Tibial artery (tissue), 4 donors: ENCODE measurements around the gene CFAP100.

Experiments
- DNase-seq, 2 donors: peaks; one replicate each; pipeline ENCODE4 v3.0.0-alpha.2; 2019
- H3K27ac ChIP-seq, 2 donors: fragments of 200-600 bp; sonication (generic) in 1 of 2; 1 replicate in 1 of 2; 2 replicates in 1 of 2; pipeline ENCODE4 v1.5.1; 2018 to 2019; ENCODE audit warnings: mild to moderate bottlenecking in 1 of 2
- H3K27me3 ChIP-seq, 2 donors: fragments of 200-600 bp; sonication (generic) in 1 of 2; one replicate each; pipeline versions ENCODE4 v1.5.1 to v1.6.0; 2016 to 2019
- H3K36me3 ChIP-seq, 3 donors: fragments of 200-600 bp; sonication (generic) in 2 of 3; one replicate each; pipeline ENCODE4 v1.5.1; 2016 to 2019; ENCODE audit warnings: mild to moderate bottlenecking in 2 of 3
- H3K4me1 ChIP-seq, 4 donors: fragments of 200-600 bp; sonication (generic) in 2 of 4; 1 replicate in 3 of 4; 2 replicates in 1 of 4; pipeline ENCODE4 v1.5.1; 2016 to 2019
- H3K4me3 ChIP-seq, 2 donors: fragments of 200-600 bp; sonication (generic) in 1 of 2; 1 replicate in 1 of 2; 2 replicates in 1 of 2; pipeline ENCODE4 v1.5.1; 2018 to 2019; ENCODE audit warnings: mild to moderate bottlenecking in 2 of 2
- H3K9me3 ChIP-seq, 3 donors: fragments of 200-600 bp; sonication (generic) in 1 of 3; one replicate each; pipeline ENCODE4 v1.5.1; 2016 to 2019
- intact Hi-C: fragments of 100-400 bp; cut with DNase I; formaldehyde crosslinking; loops from one replicate; pipeline ENCODE4 v1.15.0; 2023; ENCODE audit warnings: low total_unique reads
- TF ChIP-seq, protein P1 (sequence below), 2 experiments: fragments of 200-600 bp in 1 of 2; fragments of 450-650 bp in 1 of 2; IDR thresholded peaks; one replicate each; pipeline ENCODE4 v1.5.1; 2017 to 2019; ENCODE audit warnings: antibody characterized with exemption in 2 of 2, mild to moderate bottlenecking in 1 of 2, moderate library complexity in 1 of 2

Gene CFAP100

DNA sequence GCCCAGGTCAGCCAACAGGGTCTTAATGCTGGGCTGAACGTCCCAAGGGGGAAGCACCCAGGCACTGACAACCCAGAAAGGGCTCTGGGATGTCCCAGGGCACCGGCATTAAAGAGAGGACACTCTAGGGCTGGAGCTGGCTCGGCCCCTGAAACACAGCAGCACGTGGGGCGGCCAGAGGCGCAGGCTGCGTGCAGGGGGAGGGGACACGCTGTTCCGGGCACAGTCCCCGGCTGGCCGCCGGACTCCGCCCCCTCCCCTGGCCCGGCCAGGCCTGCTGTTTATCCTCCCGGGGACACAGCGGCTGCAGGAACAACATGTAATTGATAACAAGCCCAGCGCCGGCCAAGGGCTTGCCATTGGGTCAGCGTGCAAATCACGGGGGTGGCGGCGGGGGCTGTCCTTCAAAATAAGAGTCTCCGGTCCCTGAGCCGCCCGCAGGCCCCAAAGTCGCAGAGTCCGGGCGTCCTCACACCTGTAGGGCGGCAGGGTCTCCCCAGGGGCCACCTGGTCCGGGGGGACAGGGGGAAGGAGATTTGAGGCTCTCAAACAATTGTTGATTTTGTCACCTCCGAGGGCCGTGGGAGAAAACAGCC lies 38.8 kb upstream of the CFAP100 start:
- Histone ChIP-seq H3K36me3 (peaks cover 25 to 35% (median 32%) of the 10 kb centered on the region in 3 donors), H3K4me3 (peak overlapping the region; percentile 60 to 100), H3K9me3 (no peaks in the 10 kb centered on the region), H3K27ac (peak overlapping the region; percentile 94 to 100), H3K4me1 (peaks cover 0 to 56% (median 46%) of the 10 kb centered on the region in 4 donors), H3K27me3 (peaks cover 0 to 6% of the 10 kb centered on the region in 2 donors)
- DNase-seq: peak; percentile 99
- TF ChIP-seq, protein P1, sequence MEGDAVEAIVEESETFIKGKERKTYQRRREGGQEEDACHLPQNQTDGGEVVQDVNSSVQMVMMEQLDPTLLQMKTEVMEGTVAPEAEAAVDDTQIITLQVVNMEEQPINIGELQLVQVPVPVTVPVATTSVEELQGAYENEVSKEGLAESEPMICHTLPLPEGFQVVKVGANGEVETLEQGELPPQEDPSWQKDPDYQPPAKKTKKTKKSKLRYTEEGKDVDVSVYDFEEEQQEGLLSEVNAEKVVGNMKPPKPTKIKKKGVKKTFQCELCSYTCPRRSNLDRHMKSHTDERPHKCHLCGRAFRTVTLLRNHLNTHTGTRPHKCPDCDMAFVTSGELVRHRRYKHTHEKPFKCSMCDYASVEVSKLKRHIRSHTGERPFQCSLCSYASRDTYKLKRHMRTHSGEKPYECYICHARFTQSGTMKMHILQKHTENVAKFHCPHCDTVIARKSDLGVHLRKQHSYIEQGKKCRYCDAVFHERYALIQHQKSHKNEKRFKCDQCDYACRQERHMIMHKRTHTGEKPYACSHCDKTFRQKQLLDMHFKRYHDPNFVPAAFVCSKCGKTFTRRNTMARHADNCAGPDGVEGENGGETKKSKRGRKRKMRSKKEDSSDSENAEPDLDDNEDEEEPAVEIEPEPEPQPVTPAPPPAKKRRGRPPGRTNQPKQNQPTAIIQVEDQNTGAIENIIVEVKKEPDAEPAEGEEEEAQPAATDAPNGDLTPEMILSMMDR (IDR thresholded peaks at IDR 0.05): no peak
- intact Hi-C loops: loop anchor here (2.0 to 5.0 kb wide), 3 partner anchors 33 to 89 kb away; no protein-coding TSS in a partner anchor

DNA sequence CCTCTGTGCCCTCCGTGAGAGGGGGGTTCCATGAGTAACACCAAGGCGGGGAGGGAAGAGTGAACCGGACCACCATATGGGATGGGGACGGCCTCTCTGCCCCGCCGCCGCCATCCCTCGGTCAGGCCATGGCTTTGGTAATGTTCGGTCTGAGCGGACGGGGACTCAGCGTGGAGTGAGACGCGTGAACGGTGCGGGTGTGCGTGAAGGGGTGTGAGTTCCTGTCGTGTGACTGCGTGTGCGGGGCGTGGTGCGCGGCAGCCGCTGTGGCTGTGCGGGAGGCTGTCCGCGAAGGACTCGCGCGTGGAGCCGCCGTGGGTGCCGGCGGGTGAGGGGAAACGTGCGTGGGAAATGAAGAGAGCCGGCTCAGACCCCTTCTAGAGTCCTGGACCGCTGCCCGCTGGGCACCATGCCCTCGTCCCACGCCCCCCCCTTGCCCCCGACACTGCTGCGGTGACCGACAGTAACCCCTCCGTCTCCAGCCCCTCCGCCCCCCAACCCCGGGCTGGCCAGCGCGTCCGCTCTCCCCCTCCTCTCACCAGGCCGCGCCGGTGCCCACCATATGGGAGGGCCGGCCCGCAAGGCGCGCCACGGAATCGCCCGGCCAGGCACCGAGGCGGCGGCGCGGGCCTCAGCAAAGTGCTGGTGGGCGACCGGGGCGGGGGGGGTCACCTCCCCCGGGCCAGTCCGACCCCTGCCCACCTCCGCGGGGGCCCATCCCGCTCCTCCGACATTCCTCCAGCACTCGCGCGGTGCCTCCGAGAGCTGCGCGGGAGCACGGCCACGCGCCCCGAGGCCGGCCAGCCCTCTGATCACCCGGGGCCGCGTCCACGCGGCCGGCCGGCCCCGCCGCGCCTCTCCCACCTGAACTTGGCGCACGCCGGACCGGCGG lies 38.1 kb upstream of the CFAP100 start:
- Histone ChIP-seq H3K4me1 (peaks cover 0 to 49% (median 39%) of the 10 kb centered on the region in 4 donors), H3K27ac (peak overlapping the region; percentile 94 to 100), H3K9me3 (no peaks in the 10 kb centered on the region), H3K36me3 (peaks cover 17 to 28% (median 25%) of the 10 kb centered on the region in 3 donors), H3K4me3 (peak overlapping the region; percentile 60 to 100), H3K27me3 (peaks cover 0 to 6% of the 10 kb centered on the region in 2 donors)
- peak; percentile 63 to 84 for DNase-seq
- TF ChIP-seq, protein P1 (IDR thresholded peaks at IDR 0.05): no peak
- intact Hi-C loops: loop anchor here (2.0 to 5.0 kb wide), 3 partner anchors 32 to 90 kb away; no protein-coding TSS in a partner anchor

DNA sequence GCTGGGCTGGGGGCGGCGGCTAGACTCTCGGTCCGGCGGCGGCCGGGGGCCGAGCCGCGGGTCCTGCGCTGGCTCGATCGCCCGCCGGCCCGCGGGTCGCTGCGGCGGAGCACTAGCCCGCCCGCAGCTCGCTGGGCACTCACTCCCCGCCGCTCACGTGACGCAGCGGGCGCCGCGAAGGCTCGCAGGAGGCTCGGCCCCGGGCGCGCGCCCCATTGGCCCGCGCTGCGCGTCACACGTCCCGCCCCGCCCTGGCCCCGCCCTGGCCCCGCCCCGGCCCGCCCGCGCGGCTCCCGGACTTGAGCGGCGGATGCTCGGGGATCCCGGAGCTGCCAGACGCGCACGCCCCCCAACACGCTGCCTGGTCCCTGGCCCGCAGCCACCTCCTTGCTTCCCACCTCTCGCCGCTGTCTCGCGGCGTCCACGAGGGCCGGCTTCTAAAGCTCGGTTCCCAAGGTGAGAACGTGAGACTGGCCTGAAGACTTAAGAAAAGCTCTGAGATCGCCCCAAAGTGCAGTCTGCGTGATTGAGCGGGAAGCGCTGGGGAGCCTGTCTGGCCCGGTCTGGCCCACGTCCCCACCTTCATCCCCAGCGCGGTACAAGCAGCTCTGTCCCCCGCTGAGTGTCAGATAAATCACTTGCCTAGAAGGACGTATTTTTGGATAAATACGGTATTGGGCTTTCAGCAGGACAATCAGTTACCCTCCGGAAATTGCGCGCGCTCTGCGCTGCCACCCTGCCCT lies 37.2 kb upstream of the CFAP100 start, which contains the start of gene KLF15:
TSS of gene KLF15 (minus strand) at position 114 of the 743 bp plus-strand sequence. CDS start 4,486 bp downstream, outside the sequence.
- Histone ChIP-seq H3K9me3 (no peaks in the 10 kb centered on the region), H3K36me3 (peaks cover 9 to 19% (median 16%) of the 10 kb centered on the region in 3 donors), H3K4me1 (peaks cover 0 to 40% (median 33%) of the 10 kb centered on the region in 4 donors), H3K4me3 (peak within 1 kb of the TSS; percentile 60 to 100), H3K27me3 (peaks cover 0 to 6% of the 10 kb centered on the region in 2 donors), H3K27ac (peak within 1 kb of the TSS; percentile 94 to 100)
- TF ChIP-seq, protein P1 (IDR thresholded peaks at IDR 0.05): peak in 1 of 2 experiments; percentile 10
- intact Hi-C loops: loop anchor here (2.0 to 5.0 kb wide), 3 partner anchors 31 to 91 kb away; no protein-coding TSS in a partner anchor
- peak; percentile 86 to 96 for DNase-seq

DNA sequence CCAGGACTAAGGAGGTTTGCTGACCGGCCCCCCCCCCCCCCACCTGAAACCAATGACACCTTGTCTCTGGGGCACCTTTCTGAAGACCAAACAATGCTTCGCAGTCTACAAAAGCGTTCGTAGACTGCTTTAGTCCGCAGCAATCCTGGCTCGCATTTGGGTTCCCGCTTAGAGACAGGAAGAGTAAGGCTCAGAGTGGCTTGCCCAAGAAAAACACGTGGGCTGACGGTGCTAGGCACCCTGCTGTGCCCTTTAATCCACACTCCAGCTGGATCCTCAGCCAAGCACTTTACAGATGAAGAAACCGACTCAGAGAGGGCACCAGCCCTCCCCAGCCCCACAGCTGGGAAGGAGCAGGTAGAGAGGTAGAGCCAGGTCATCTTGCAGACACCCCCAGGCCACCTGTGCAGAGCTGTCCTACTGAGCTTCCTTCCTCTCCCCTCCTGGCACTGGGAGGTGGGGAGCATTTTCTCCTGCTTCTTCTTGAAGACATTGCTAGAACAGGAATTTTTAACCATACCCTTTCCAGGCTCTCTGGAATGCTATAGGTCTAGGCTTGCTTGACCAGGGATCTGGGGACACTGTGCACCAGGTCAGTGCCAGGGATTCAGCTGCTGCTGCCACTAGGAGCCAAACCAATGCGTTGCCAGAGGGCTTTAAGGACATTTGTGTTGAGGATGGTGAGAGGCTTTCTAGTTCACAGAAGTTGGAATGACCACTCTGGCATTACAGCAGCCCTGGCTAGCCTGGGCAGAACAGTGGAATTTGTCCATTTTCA lies 36.5 kb upstream of the CFAP100 start:
- H3K9me3 ChIP-seq: no peaks in the 10 kb centered on the region
- peak overlapping the region; percentile 94 to 100 for H3K27ac ChIP-seq
- peaks cover 1 to 12% (median 9%) of the 10 kb centered on the region in 3 donors for H3K36me3 ChIP-seq
- peak; percentile 76 to 89 for DNase-seq
- intact Hi-C loops: loop anchor here (5.0 kb wide), 1 partner anchor 71 kb away; no protein-coding TSS in a partner anchor
- TF ChIP-seq, protein P1 (IDR thresholded peaks at IDR 0.05): no peak
- peak overlapping the region; percentile 60 to 100 for H3K4me3 ChIP-seq
- H3K4me1 ChIP-seq: peaks cover 0 to 33% (median 30%) of the 10 kb centered on the region in 4 donors
- peaks cover 0 to 6% of the 10 kb centered on the region in 2 donors for H3K27me3 ChIP-seq
